SKM-1 treated with dmso at 0.1 percent for 144 hours (cell line): ENCODE measurements around the gene MRPS18A.
A peak's percentile ranks its signal among the peaks of the same experiment; 100 is the strongest.
"Not testable (repeated sequence)": the region's sequence is repeated elsewhere in the genome, so short reads cannot be mapped to it uniquely, and the experiment has no call there.

Source experiments
- DNase-seq: peaks from one replicate; lab custom pipeline; 2025; ENCODE audit not compliant: unreplicated experiment; lab: John Stamatoyannopoulos, UW

MRPS18A gene

GRCh38 chr6:43717822-43718221, 30.2 kb upstream of the MRPS18A start:
- no peak for DNase-seq

- DNase-seq = no peak
These were observed 29.8 kb upstream of the MRPS18A start for GRCh38 chr6:43717389-43717788.

DNA sequence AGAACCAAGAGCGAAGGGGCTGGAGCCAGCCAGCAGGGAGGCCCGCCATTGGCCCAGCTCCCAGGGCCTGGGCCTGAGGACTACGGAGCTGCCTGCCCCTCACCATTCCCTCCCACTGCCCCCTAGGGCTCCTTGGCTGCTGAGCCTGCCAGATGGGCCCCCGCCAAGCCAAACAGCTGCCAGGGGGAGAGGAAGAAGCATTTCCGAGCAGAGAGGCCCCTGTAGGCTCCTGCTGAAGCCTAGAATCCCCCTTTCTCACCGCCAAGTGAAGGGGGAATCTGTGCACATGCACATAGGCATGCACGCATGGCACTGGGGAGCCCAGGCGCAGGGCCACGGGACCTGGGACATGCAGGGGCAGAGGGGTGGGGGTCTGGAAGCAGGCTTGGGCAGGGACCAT, 28.5 kb upstream of the MRPS18A start:
- no peak for DNase-seq

DNA sequence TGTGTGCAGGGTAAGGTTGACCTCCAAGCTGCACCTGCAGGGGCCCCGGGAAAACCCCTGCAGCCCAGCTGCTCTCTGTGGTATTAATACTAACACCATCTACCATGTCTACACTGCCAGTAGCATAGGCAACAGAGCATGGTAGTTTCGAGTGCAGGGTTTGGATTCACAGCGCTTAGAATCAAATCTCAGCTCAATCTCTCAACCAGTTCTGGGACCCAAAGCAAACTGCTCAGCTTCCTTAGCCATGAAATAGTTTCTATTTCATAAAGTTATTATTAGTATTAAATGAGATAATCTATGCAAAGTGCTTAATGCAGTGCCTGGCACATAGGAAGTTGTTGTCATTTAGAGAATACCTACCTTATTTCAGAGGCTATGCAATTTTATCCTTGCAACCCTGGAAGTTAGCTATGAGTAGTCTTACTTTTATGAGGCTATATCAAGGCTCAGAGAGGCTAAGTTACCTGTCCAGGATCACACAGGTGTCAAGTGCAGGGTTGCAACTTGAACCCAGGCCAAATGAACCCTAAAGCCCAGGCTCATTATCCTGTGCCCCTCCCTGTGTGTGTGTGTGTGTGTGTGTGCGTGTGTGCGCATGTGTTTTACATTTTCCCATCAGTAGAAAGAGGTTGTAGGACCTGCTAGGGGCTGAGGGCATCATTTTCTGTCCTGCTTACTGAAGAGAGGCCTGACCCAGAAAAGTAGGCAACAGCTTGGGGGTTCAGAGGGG, 27.6 kb upstream of the MRPS18A start:
- no peak for DNase-seq

- DNase-seq = peak; percentile 5
These were observed 26.9 kb upstream of the MRPS18A start for GRCh38 chr6:43714311-43715055.

GRCh38 chr6:43713643-43714310, 26.2 kb upstream of the MRPS18A start:
- no peak for DNase-seq

- DNase-seq = no peak
These were observed 25.0 kb upstream of the MRPS18A start for GRCh38 chr6:43712579-43712978.

- no peak for DNase-seq
These were observed 23.0 kb upstream of the MRPS18A start for GRCh38 chr6:43710576-43710975.

DNA sequence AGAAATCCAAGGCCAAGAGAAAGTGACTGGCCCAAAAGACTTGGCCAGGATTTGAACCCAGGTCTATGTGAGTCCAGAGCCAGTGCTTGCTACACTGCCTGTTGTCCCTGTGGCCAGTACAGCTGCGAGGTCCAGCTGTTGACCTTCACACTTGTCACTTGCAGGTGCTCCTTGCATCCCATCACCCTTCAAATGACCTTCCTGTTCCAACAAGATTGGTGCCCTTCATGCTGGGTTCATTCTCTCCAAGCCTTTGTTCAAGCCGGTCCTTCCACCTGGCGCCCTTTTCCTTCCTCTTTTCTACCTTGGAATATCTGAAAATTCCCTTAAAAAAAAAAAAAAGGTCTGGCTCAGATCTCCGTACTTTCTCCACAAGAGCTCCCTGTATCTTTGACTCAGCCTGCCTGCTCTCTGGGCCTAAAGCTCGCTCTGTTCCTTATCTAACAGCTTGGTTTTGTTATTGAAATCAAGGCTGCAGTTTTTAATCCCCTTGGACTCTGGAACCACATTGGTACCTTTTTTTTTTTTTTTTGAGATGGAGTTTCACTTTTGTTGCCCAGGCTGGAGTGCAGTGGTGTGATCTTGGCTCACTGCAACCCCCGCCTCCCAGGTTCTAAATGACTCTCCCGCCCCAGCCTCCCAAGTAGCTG, 22.2 kb upstream of the MRPS18A start:
- no peak for DNase-seq

GRCh38 chr6:43708860-43709653, 21.5 kb upstream of the MRPS18A start:
- peak; percentile 74 for DNase-seq

- DNase-seq = no peak
These were observed 20.2 kb upstream of the MRPS18A start for GRCh38 chr6:43707767-43708166.

DNA sequence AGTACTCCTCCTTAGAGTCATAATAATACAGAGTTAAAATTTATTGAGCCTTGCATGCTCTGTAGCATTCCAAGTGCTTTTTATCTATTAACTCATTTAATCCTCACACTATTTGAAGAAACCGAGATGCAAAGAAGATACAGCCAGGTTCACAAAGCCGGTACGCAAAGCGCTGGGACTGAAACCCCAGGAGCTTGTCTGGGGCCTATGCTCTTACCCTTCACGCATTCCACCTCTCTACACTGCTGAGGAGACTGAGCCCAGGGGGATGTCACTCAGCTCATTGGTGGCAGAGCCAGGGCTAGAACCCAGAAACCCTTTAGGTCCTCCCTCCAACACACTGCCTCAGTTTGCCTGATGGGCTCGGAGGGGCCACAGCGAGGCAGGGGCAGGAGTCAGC, 19.7 kb upstream of the MRPS18A start:
- no peak for DNase-seq

DNA sequence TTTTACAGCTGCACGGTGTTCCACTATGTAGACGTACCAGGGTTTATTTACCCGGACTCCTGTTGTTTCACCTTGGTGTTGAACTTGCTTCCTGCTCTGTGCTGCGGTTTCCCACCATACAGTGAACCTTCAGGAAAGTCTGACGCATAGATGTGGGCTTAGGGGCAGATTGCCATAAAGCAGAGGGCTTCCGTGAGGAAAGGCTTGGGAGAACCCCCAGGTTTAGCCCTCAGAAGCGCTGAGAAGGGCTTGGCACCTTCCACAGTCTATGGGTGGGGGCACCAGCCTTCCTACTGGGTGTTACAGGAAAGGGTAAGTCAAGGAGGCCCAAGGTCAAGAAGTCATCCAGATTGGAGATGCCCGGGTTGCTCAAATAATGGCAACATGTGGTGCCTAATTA, 19.2 kb upstream of the MRPS18A start:
- DNase-seq = no peak

DNA sequence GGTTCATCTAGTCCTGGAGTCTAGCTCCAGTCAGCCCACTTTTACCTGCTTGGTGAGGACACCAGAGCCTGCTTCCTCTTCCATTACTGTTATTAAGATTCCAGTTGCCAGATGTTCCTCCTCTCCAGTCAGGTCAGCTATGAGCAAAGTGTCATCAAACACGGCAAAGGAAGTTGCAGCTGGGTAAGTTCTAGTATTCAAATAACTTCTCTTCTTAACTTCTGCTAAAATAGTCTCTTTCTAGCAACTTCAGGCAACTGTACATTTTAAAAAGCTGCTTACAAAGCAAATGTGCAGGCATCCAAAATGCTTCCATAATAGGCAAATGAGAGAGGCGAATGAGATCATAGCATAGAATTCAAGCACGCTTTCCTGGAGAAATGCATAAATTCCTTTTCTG, 18.4 kb upstream of the MRPS18A start:
- DNase-seq = peak; percentile 76

DNA sequence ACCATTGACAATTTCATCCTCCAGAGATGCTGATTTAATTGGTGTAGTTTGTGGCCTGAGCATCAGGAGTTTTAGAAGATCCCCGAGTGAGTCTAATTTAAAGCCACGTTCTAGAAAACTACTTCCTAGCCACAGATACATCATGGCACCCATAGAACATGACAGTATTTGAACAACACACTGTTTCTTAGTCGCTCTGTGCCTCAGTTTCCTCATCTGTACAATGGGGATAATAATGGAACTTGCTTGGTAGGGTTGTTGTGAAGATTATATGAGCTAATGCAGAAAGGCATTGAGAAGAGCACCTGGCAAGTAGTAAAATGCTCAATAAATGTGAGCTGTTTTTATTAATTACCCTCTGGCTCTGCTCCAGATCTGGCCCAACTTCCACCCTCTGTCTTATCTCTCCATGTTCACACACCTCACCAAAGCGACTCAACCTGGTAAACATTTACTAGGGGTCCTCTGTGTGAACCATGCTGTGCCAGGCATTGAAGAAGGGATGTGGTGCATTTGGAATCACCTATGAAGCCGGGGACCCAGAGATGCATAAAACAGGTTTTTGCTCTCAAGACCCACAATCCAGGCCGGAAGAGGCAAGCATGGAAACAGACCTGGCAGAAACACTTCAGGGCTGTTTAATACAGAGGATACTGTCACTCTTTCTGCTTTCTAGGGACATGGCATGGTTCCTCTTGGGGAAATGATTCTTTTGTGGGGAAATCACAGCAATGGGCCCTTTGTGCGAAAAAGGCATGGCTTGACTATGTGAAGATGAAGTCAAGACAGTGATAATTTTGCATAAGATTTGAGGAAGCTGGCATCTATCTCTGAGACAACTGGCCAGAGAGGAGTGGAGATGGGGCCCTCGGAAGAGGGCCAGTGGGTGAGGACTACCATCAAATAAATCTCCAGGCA, 16.2 kb upstream of the MRPS18A start:
- no peak for DNase-seq

DNA sequence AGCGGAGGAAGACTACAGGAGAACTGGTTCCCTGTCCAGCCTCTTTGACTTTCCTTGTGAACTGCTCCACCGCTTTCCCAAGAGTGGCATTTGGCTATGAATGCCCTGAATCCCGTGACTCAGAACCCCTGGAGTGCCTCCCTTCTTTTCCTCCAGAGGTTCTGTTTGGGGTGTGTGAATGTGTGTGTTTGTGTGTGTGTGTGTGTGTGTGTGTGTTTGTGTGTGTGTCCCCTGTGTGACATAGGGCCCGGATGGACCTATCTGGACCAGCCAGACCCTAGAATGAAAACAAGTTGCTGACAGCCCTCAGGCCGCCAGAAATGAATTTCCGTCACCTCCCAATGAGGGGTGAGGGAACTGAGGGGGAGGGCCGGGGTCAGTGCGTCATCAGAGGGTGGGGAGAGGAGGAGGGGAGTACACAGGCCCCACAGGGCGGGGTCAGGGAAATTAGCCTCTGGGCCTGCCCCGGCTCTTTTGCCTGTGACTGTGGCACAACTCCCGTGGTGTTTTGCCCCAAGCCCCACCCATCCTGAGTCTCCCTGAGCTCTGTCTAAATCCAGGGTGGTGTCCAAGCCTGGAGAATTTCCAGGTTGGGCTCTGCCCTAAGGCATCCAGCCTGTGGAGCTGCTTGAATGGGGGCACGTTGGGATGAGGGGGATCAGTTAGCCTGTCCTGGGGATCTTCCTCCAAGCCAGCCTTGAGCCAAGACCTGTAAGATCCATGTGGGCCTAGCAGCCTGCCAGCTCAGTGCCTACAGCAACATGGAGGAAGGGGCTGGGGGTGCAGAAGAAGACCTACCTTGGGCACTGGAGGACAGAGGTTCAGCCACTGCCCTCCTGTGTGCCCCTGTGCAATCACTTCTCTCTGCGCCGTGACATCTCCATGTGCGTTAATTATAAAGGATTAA, 15.2 kb upstream of the MRPS18A start:
- DNase-seq = no peak

DNA sequence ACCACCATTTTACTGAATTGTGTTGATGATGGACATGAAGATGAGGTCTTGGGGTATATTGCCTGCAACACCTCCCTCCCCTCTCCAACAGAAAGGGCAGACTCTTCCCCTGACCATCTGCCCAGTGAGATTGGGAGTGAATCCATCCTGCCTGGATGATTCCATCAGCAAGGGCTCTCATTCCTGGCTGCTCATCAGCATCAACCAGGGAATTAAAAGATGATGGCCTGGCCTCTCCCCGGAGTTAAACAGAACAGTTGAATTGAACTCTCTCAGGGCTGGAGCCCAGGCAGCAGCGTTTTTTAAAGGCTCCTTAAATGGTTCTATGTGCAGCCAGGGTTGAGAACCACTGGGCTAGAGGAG, 14.6 kb upstream of the MRPS18A start:
- DNase-seq = no peak

DNA sequence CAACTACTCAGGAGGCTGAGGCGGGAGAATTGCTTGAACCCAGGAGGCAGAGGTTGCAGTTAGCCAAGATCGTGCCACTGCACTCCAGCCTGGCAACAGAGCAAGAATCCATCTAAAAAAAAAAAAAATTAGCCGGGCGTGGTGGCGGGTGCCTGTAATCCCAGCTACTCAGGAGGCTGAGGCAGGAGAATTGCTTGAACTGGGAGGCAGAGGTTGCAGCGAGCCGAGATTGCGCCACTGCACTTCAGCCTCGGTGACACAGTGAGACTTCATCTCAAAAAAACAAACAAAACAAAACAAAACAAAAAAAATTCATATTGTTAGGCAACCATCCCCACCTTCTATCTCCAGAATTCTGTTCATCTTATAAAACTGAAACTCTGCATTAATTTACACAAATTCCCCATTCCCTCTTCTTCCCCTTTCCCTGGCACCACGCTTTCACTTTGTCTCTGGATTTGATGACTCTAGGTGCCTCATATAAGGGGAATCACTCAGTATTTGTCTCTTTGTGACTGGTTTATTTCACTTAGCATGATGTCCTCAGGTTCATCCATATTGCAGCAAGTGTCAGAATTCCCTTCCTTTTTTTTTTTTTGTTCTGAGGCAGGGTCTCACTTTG, 13.5 kb upstream of the MRPS18A start:
- not testable (repeated sequence) for DNase-seq
